Right lobe of liver (tissue), 4 donors: Measurements from ENCODE around the gene WDPCP.

Experiments
- POLR2A ChIP-seq: fragments of 450-650 bp; IDR thresholded peaks from one replicate; pipeline ENCODE4 v1.6.1; 2017; ENCODE audit warnings: antibody characterized with exemption, mild to moderate bottlenecking
- TF ChIP-seq, protein P1 (sequence below), 4 donors: fragments of 200-600 bp in 3 of 4; fragments of 450-650 bp in 1 of 4; IDR thresholded peaks; one replicate each; pipeline versions ENCODE4 v1.5.1 to v1.8.0; 2016 to 2022; ENCODE audit warnings: antibody characterized with exemption in 4 of 4, mild to moderate bottlenecking in 2 of 4
- donor health status: DM: no; HTN: no; CAD: no.
- donor health status: DM: no; HTN: no; CAD: no.
- donor health status: DM: no; HTN: yes; CAD: no.

DNA sequence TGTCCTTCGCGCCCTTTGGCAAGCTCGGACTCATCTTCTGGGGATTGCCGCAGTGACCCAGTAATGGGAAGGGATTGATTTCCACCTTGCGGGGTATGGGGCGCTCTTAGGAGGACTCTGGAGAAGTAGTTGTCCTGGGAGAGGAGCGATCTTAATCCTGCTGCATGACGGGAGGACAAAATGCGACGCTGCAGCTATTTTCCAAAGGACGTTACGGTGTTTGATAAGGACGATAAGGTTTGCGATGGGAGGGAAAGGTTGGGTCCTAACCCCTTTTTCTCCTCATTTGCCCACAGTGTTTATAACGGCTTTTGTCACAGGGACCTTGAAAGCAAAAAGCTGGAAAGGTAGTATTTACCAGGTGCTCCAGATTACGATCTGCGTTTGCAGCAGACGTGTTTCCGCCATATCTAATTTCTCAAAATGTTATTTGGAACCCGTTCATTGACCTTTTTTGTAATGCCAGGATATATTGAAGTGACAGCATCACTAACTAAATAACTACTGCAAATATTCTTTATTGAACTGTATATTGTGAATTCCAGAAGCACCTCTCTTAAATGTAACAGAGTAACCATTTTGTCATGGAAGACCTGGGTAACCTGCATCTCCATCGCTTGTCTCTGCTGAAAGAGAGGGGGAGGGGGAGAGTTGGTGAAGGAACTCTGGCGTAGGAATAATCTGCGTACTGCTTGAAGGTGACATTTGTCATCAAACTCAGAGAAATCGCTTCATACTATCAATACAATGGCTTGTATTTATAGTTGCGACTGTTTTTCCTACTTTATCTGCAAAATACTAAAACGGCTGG, 1.1 kb upstream of the WDPCP start:
- TF ChIP-seq, protein P1, sequence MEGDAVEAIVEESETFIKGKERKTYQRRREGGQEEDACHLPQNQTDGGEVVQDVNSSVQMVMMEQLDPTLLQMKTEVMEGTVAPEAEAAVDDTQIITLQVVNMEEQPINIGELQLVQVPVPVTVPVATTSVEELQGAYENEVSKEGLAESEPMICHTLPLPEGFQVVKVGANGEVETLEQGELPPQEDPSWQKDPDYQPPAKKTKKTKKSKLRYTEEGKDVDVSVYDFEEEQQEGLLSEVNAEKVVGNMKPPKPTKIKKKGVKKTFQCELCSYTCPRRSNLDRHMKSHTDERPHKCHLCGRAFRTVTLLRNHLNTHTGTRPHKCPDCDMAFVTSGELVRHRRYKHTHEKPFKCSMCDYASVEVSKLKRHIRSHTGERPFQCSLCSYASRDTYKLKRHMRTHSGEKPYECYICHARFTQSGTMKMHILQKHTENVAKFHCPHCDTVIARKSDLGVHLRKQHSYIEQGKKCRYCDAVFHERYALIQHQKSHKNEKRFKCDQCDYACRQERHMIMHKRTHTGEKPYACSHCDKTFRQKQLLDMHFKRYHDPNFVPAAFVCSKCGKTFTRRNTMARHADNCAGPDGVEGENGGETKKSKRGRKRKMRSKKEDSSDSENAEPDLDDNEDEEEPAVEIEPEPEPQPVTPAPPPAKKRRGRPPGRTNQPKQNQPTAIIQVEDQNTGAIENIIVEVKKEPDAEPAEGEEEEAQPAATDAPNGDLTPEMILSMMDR (IDR thresholded peaks at IDR 0.05), result no peak
- TF ChIP-seq POLR2A, result no peak
